HG02642 (cell line): Measurements from ENCODE around the gene SGMS2.

Experiments used
- ATAC-seq: cut with Tn5 transposase; IDR thresholded peaks from one replicate; pipeline ENCODE4 v1.9.1; 2021; ENCODE audit warnings: mild to moderate bottlenecking; ENCODE audit not compliant: unreplicated experiment, poor library complexity

The SGMS2 gene

GRCh38 chr4:107826421-107826980 lies 1.8 kb downstream of the SGMS2 start:
- no peak for ATAC-seq

- ATAC-seq, result no peak
Measured at GRCh38 chr4:107828315-107829090, 3.8 kb downstream of the SGMS2 start.

GRCh38 chr4:107831140-107831539 lies 6.4 kb downstream of the SGMS2 start:
- no peak for ATAC-seq

DNA sequence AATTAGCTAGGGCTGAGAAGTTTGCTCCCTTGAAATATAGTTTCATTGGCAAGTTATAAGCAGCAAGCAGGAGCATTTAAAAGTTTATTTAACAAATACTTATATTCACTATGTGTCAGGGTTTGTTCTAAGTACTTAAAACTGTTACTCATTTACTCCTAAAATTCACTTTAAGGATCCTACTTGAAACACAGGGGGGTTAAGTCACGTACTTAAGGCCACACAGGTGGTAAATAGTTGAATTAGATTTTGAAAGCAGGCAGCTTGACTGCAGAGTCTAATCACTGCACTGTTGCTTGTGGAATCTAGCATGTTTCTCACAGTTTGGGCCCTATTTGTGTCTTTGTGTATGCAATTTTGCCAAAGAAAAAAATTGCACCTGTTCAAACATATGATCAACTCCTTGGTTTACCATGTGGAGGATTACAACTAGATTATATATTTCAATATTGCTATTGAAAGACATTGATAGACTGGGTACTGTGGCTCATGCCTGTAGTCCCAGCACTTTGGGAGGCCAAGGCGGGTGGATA lies 7.6 kb downstream of the SGMS2 start:
- no peak for ATAC-seq

GRCh38 chr4:107834241-107834794 lies 9.6 kb downstream of the SGMS2 start:
- ATAC-seq, result no peak

DNA sequence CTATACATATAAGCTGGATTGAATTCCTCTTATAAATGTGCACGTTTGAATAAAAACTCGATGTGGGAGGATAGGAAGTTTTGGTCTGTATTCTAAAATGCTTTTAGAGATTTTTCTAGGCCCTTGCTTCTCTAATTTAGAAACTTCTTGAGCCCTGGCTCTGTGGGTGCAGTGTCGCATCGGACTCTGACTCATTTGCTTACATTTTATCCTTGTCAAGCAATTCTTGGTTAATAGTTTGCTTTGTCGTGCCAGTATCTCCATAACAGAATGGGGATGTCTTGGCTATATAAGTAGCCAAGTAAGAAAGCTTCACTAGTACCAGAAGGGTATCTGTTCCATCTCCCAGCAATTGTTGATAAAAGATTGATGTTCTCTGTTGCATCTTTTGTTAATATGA lies 10.7 kb downstream of the SGMS2 start:
- no peak for ATAC-seq

DNA sequence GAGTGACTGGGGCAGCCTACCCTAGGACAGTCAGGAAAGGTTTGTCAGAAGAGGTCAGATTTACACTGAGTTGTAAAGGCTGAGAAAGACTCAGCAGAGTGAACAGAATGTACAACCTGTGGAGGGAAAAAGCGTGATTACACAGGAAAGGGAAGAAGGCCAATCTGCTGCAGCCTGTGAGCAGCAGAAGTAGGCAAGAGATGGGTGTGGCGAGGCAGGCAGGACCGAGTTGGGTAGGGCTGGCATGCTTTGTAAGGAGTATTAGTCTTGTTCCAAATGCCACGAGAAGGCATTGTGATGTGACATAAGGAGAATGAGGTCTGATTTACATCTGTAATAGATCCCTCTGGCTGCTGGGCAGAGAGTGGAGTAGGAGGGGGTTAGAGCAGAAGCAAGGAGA lies 12.6 kb downstream of the SGMS2 start:
- no peak for ATAC-seq

GRCh38 chr4:107837776-107838618 lies 13.3 kb downstream of the SGMS2 start:
- ATAC-seq, result no peak

GRCh38 chr4:107838861-107839565 lies 14.3 kb downstream of the SGMS2 start:
- no peak for ATAC-seq

- ATAC-seq, result no peak
Measured at GRCh38 chr4:107843391-107843790, 18.7 kb downstream of the SGMS2 start.

- no peak for ATAC-seq
Measured at GRCh38 chr4:107845681-107846080, 20.9 kb downstream of the SGMS2 start.

GRCh38 chr4:107850438-107850837 lies 25.7 kb downstream of the SGMS2 start:
- ATAC-seq, result peak; percentile 41

GRCh38 chr4:107853444-107854355 lies 29.0 kb downstream of the SGMS2 start:
- no peak for ATAC-seq

GRCh38 chr4:107854356-107855022 lies 29.8 kb downstream of the SGMS2 start:
- ATAC-seq, result no peak

- no peak for ATAC-seq
Measured at GRCh38 chr4:107855723-107856122, 31.0 kb downstream of the SGMS2 start.

- ATAC-seq, result no peak
Measured at GRCh38 chr4:107856901-107857300, 32.2 kb downstream of the SGMS2 start.

DNA sequence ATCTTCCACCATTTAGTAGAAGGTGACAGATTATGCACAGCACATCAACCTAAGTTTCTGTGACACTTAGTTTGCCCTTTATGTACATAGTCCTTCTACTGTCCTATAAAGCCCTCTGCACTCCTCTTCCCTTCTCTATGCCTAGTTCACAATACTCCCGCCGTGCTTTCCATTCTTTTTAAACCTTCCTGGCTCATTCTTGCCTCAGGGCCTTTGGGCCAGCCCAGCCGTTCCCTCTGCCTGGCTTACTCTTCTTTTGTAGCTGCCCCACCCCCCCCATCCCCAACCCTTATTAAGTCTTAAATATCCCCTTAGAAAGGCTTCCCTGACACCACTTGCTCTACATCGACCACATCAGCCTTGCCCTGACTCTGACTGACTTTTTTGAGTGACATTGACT lies 33.0 kb downstream of the SGMS2 start:
- no peak for ATAC-seq

DNA sequence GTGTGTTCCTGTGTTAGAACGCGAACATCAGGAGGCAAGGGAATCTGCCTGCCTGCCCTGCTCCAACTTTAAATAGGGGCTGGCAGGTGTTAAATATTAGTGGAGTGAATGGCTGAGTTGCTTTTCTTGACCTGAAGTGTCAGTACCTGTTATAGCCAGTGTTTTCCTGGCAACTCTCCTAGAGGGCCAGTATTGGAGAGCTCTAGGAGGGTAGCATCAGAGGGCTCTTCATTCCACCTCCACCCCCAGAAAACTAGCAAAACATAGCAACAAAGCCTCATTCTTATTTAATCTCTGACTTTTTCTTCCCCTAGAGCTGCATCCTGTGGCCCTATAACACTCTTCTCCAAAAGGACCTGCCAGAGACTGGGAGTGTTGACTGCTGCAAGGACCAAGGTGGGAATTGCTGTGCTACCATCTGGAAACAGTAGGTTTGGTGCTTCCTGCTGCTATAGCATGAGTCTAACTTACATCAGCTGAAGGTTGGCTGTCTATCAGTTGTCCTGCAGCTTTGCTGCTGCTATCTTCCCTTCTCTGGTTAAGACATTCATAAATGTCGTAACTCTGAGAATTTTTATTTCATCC lies 33.5 kb downstream of the SGMS2 start:
- no peak for ATAC-seq
